Gastrocnemius medialis (tissue), 4 donors: ENCODE data around the gene SPATA6L. TPM values are rescaled to one million over a fixed set of nuclear protein-coding genes. Genes with fewer than 3 reads are reported as not detected.
A peak's percentile ranks its signal among the peaks of the same experiment; 100 is the strongest.

Experiments used
- ATAC-seq, 2 donors: fragments of 150-250 bp; one replicate each; pipeline ENCODE4 v1.9.1; 2016
- DNase-seq, 2 donors: peaks; one replicate each; pipeline ENCODE4 v3.0.0-alpha.2; 2019
- H3K27ac ChIP-seq, 4 donors: fragments of 200-600 bp; sonication (generic); 1 replicate in 1 of 4; 2 replicates in 3 of 4; pipeline ENCODE4 v1.5.1; 2016 to 2018; ENCODE audit warnings: mild to moderate bottlenecking in 2 of 4, moderate library complexity in 1 of 4
- H3K27me3 ChIP-seq, 3 donors: fragments of 200-600 bp; sonication (generic) in 2 of 3; 1 replicate in 1 of 3; 2 replicates in 2 of 3; pipeline versions ENCODE4 v1.5.1 to v1.6.0; 2016 to 2019; ENCODE audit warnings: mild to moderate bottlenecking in 1 of 3, moderate library complexity in 1 of 3
- H3K36me3 ChIP-seq, 2 donors: fragments of 200-600 bp; sonication (generic) in 1 of 2; one replicate each; pipeline ENCODE4 v1.5.1; 2017 to 2018
- H3K4me1 ChIP-seq, 2 donors: fragments of 200-600 bp; sonication (generic) in 1 of 2; one replicate each; pipeline ENCODE4 v1.5.1; 2016 to 2017; ENCODE audit warnings: mild to moderate bottlenecking in 2 of 2
- H3K4me3 ChIP-seq, 4 donors: fragments of 200-600 bp; sonication (generic) in 3 of 4; 1 replicate in 1 of 4; 2 replicates in 3 of 4; pipeline ENCODE4 v1.5.1; 2016 to 2019; ENCODE audit warnings: mild to moderate bottlenecking in 2 of 4
- H3K9me3 ChIP-seq, 3 donors: fragments of 200-600 bp; sonication (generic) in 2 of 3; 1 replicate in 1 of 3; 2 replicates in 2 of 3; pipeline ENCODE4 v1.5.1; 2016 to 2019
- CTCF ChIP-seq, 5 experiments: fragments of 450-650 bp in 3 of 5; fragments of 200-600 bp in 2 of 5; sonication (generic) in 2 of 5; IDR thresholded peaks in 4 of 5; conservative IDR thresholded peaks in 1 of 5; 1 replicate in 4 of 5; 2 replicates in 1 of 5; pipeline ENCODE4 v1.5.1; 2016 to 2019; ENCODE audit warnings: antibody characterized with exemption in 5 of 5, mild to moderate bottlenecking in 3 of 5, moderate library complexity in 3 of 5
- POLR2A ChIP-seq, 2 donors: fragments of 450-650 bp; IDR thresholded peaks; one replicate each; pipeline ENCODE4 v1.6.1; 2017; ENCODE audit warnings: antibody characterized with exemption in 2 of 2, mild to moderate bottlenecking in 2 of 2, moderate library complexity in 2 of 2
- in situ Hi-C, 4 donors: fragments of 200-750 bp; cut with MboI; loops; one replicate each; pipeline versions ENCODE4 v1.15.0 to v1.8.0; 2017; ENCODE audit warnings: low sequenced_read_pairs in 4 of 4
- intact Hi-C: fragments of 100-400 bp; cut with DNase I; formaldehyde crosslinking; loops from one replicate; pipeline ENCODE4 v1.15.1; 2023; ENCODE audit warnings: low total_unique reads
- total RNA-seq, 4 donors: library from RNA; depleted of rRNA; stranded (reverse); fragments of >200 nt; gene quantifications; one replicate each; pipeline versions ENCODE4 v1.1.0 to v1.2.3, GENCODE V29; 2016

Gene SPATA6L
- total RNA-seq, 4 donors from 2014 or later = 0.39 to 0.44 TPM; not detected in 2

- Histone ChIP-seq H3K4me1 (peaks cover 0 to 7% of the 10 kb centered on the region in 2 donors), H3K36me3 (peaks cover 5 to 48% of the 10 kb centered on the region in 2 donors), H3K4me3 (no peak overlapping the region), H3K27ac (peak overlapping the region in 3 of 4 donors; percentile 32 to 39 (median 36)), H3K27me3 (no peaks in the 10 kb centered on the region), H3K9me3 (no peaks in the 10 kb centered on the region)
- no peak for ATAC-seq
- no peak for TF ChIP-seq CTCF (IDR thresholded peaks at IDR 0.05 in 4 of 5, conservative IDR thresholded peaks at IDR 0.05 in 1 of 5)
- no peak for TF ChIP-seq POLR2A (IDR thresholded peaks at IDR 0.05)
- in situ Hi-C loops (loop anchor here in 1 of 4 donors (25.0 kb wide), 1 partner anchor 105 kb away; no protein-coding TSS in a partner anchor), intact Hi-C loops (no loop called here)
- DNase-seq = no peak
Observed at GRCh38 chr9:4706971-4707622, 40.8 kb upstream of the SPATA6L start.

GRCh38 chr9:4706021-4706420, 39.7 kb upstream of the SPATA6L start:
- TF ChIP-seq CTCF (IDR thresholded peaks at IDR 0.05 in 4 of 5, conservative IDR thresholded peaks at IDR 0.05 in 1 of 5) (no peak), POLR2A (IDR thresholded peaks at IDR 0.05) (no peak)
- H3K9me3 ChIP-seq = no peaks in the 10 kb centered on the region
- H3K27ac ChIP-seq = no peak overlapping the region
- ATAC-seq (no peak), DNase-seq (no peak)
- intact Hi-C loops (no loop called here), in situ Hi-C loops (loop anchor here in 1 of 4 donors (25.0 kb wide), 1 partner anchor 106 kb away; no protein-coding TSS in a partner anchor)
- H3K36me3 ChIP-seq = peaks cover 5 to 59% of the 10 kb centered on the region in 2 donors
- H3K4me3 ChIP-seq = no peak overlapping the region
- H3K27me3 ChIP-seq = no peaks in the 10 kb centered on the region
- H3K4me1 ChIP-seq = peaks cover 0 to 13% of the 10 kb centered on the region in 2 donors

- H3K4me3 ChIP-seq = no peak overlapping the region
- ATAC-seq = no peak
- no peaks in the 10 kb centered on the region for H3K9me3 ChIP-seq
- intact Hi-C loops = no loop called here
- TF ChIP-seq POLR2A (IDR thresholded peaks at IDR 0.05) = no peak
- TF ChIP-seq CTCF (IDR thresholded peaks at IDR 0.05 in 4 of 5, conservative IDR thresholded peaks at IDR 0.05 in 1 of 5) = no peak
- H3K4me1 ChIP-seq = peaks cover 0 to 13% of the 10 kb centered on the region in 2 donors
- DNase-seq = no peak
- in situ Hi-C loops = loop anchor here in 1 of 4 donors (25.0 kb wide), 1 partner anchor 108 kb away; no protein-coding TSS in a partner anchor
- no peaks in the 10 kb centered on the region for H3K27me3 ChIP-seq
- H3K36me3 ChIP-seq = peaks cover 5 to 75% of the 10 kb centered on the region in 2 donors
- H3K27ac ChIP-seq = no peak overlapping the region
Observed at GRCh38 chr9:4704129-4704528, 37.8 kb upstream of the SPATA6L start.

- peaks cover 0 to 84% of the 10 kb centered on the region in 2 donors for H3K36me3 ChIP-seq
Observed at GRCh38 chr9:4701526-4701925, 35.2 kb upstream of the SPATA6L start.

More at GRCh38 chr9:4701526-4701925, 35.2 kb upstream of the SPATA6L start:
- in situ Hi-C loops = loop anchor here in 1 of 4 donors (25.0 kb wide), 1 partner anchor 111 kb away; no protein-coding TSS in a partner anchor
- H3K4me1 ChIP-seq = peaks cover 0 to 6% of the 10 kb centered on the region in 2 donors
- H3K27ac ChIP-seq = peak overlapping the region in 2 of 4 donors; percentile 4 to 20
- DNase-seq (no peak), ATAC-seq (no peak)
- no peak for TF ChIP-seq CTCF (IDR thresholded peaks at IDR 0.05 in 4 of 5, conservative IDR thresholded peaks at IDR 0.05 in 1 of 5)
- TF ChIP-seq POLR2A (IDR thresholded peaks at IDR 0.05) = no peak
- no peaks in the 10 kb centered on the region for H3K9me3 ChIP-seq
- intact Hi-C loops = no loop called here
- H3K4me3 ChIP-seq = no peak overlapping the region
- no peaks in the 10 kb centered on the region for H3K27me3 ChIP-seq
